Mononuclear cell (primary cell): ENCODE measurements around the gene GLB1L3. TPM values are rescaled to one million over a fixed set of nuclear protein-coding genes. Genes with fewer than 3 reads are reported as not detected.
"Not testable (repeated sequence)": the region's sequence is repeated elsewhere in the genome, so short reads cannot be mapped to it uniquely, and the experiment has no call there.

Source experiments
- H3K27me3 ChIP-seq: 2 replicates; pipeline ENCODE4 v1.6.0; 2011; ENCODE audit warnings: low read length, control low read depth; ENCODE audit not compliant: insufficient read depth
- H3K4me1 ChIP-seq: 2 replicates; pipeline ENCODE4 v1.5.1; 2011; ENCODE audit warnings: mild to moderate bottlenecking, low read length, control low read depth; ENCODE audit not compliant: insufficient read depth
- H3K4me3 ChIP-seq: 2 replicates; pipeline ENCODE4 v1.5.1; 2011; ENCODE audit warnings: mild to moderate bottlenecking, low read length, moderate library complexity
- H3K9me3 ChIP-seq: 2 replicates; pipeline ENCODE4 v1.5.1; 2011; ENCODE audit warnings: low read depth, mild to moderate bottlenecking, control low read depth, low read length
- total RNA-seq: library from RNA; depleted of rRNA; stranded (reverse); fragments of >200 nt; gene quantifications from one replicate; pipeline ENCODE4 v1.2.3, GENCODE V29; 2012

GLB1L3 gene
- total RNA-seq, 1 donor: 0.52 TPM

DNA sequence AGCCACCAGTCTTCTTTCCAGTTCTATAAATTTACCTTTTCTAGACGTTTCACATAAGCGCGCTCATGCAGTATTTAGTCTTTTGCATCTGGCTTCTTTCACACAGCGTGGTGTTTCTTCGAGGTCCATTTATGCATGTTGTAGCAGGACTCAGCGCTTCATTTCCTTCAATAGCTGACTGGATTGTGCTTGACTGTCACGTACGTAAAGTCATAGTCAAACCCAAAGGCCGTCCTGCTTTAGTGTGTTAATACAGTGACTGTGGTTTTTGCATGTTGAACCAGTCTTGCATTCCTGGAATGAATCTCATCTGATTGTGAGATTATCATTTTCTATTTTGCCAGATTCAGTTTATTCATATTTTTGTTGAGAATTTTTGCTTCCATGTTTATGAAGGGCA lies 18.5 kb downstream of the GLB1L3 start:
- Histone ChIP-seq H3K4me1 (no peaks in the 10 kb centered on the region), H3K4me3 (no peak overlapping the region), H3K27me3 (no peaks in the 10 kb centered on the region), H3K9me3 (no peaks in the 10 kb centered on the region)

DNA sequence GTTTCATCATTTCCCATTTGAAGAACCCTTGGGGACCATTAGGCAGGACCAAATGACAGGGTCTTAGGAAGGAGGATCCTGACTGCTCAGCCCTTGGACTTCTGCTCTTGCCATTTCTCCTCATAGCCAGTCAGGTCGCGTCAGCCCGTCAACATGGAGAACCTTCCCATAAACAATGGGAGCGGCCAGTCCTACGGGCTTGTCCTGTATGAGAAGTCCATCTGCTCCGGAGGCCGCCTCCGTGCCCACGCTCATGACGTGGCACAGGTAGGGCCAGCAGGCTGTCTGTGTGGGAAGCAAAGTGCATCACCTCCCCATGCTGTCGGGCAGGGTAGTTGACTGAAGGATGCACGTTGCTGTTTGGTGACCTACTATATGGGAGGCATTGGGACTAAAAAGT lies 36.0 kb downstream of the GLB1L3 start:
- Histone ChIP-seq H3K4me3 (no peak overlapping the region), H3K27me3 (peaks cover 4% of the 10 kb centered on the region), H3K4me1 (no peaks in the 10 kb centered on the region), H3K9me3 (peaks cover 10% of the 10 kb centered on the region)

DNA sequence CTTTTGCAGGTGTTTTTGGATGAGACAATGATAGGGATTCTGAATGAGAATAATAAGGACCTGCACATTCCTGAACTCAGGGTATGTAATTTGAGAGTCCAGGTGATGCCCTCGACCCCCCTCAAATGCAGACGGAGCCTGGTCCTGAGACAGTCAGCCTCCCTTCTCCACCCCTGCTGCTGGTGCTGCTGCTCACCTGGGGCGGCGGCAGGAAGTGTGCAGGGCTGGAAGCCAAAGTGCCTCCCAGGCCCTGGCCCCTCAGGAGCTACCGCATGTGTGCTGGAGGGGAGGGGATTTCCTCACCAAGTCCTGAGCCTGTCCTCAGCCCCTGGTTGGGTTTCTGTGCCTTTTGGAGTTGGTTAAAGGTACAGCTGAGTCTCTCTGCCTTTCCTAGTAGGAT lies 36.6 kb downstream of the GLB1L3 start:
- Histone ChIP-seq H3K4me1 (no peaks in the 10 kb centered on the region), H3K9me3 (peaks cover 15% of the 10 kb centered on the region), H3K27me3 (peaks cover 4% of the 10 kb centered on the region), H3K4me3 (no peak overlapping the region)

DNA sequence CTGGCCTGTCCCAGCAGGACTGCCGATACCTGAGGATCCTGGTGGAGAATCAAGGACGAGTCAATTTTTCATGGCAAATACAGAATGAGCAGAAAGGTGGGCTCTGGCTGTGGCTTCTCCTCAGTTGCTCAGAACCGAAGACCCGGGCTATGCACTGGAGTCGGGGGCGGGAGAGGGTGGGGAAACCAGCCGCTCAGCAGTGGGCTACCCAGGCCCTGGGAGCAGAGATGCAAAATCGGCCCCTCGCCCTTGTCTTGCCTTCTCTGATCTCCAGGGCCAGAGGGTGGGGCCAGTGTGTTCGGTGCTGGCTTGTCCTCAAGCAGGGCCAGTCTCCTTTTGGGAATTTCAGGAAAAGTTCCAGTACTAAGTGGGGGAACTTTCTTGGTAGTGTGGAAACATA lies 37.2 kb downstream of the GLB1L3 start:
- Histone ChIP-seq H3K9me3 (peaks cover 15% of the 10 kb centered on the region), H3K4me1 (no peaks in the 10 kb centered on the region), H3K4me3 (no peak overlapping the region), H3K27me3 (peaks cover 4% of the 10 kb centered on the region)

DNA sequence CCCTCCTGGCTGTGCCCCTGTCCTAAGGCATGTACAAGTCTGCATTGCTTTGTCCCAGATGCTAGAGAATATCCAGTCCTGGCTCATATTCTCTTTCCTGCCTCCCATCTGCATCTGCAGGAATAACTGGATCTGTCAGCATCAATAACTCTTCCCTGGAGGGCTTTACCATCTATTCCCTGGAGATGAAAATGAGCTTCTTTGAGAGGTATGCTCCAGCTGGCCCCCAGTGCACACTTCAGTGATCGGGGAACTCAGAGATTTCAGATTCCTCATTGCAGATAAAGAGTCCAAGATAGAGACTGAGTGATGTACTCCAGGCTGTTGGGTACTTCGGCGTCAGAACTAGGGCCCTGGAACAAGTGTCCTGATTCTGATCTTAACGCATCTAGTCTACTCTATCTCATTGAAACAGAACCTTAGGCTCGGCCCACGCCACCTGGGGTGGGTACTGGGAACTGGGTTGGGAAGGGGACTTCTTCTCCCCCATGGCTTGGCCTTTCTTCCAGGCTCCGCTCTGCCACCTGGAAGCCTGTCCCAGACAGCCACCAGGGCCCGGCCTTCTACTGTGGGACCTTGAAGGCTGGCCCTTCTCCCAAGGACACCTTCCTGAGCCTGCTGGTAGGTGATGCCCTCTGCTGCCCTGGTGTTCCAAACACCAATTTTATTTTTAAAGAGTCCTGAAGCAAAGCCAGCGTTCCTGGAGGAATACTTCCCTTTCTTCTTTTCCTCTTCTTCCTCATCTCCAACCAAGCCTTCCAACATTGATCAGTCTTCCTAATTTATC lies 37.8 kb downstream of the GLB1L3 start:
- Histone ChIP-seq H3K4me3 (no peak overlapping the region), H3K27me3 (peaks cover 4% of the 10 kb centered on the region), H3K4me1 (no peaks in the 10 kb centered on the region), H3K9me3 (peaks cover 15% of the 10 kb centered on the region)

DNA sequence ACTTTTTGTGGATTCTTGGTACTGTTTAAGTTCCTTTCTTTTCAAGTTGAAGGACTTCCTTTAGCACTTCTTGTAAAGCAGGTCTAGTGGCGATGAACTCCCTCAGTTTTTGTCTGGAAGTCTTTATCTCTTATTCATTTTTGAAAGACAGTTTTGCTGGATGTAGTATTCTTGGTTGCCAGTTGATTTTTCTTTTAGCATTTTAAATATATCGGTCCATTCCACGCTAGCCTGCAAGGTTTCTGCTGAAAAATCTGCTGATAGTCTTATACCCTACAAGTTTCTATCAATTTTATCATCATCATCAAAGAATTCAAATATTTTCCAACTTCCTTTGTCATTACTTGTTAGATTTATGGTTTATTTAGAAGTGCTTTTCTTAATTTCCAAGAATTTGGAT lies 40.9 kb downstream of the GLB1L3 start:
- H3K4me1 ChIP-seq: no peaks in the 10 kb centered on the region
- no peak overlapping the region for H3K4me3 ChIP-seq
- H3K9me3 ChIP-seq: peaks cover 21% of the 10 kb centered on the region
- peaks cover 4% of the 10 kb centered on the region for H3K27me3 ChIP-seq

DNA sequence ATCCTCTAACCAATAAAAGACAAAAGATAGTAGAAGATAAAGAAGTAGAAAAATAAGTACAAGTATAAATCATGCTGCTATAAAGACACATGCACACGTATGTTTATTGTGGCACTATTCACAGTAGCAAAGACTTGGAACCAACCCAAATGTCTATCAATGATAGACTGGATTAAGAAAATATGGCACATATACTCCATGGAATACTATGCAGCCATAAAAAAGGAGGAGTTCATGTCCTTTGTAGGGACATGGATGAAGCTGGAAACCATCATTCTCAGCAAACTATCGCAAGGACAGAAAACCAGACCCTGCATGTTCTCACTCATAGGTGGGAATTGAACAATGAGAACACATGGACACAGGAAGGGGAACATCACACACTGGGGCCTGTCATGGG lies 45.2 kb downstream of the GLB1L3 start:
- peaks cover 19% of the 10 kb centered on the region for H3K9me3 ChIP-seq
- not testable (repeated sequence) for H3K27me3 ChIP-seq, H3K4me1 ChIP-seq, H3K4me3 ChIP-seq

DNA sequence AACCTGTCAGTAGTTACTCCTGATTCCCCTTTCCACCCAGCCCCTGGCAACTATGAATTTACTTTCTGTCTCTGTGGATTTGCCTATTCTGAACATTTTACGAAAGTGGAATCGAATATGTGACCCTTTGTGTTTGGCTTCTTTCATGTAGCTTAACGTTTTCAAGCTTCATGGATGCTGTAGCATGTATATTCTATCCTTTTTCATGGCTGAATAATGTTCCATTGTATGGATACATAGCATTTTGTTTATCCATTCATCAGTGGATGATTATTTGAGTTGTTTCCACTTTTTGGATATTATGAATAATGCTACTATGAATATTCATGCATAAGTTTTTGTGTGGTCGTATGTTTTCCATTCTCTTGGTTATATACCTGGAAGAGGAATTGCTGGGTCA lies 46.4 kb downstream of the GLB1L3 start:
- no peaks in the 10 kb centered on the region for H3K27me3 ChIP-seq

DNA sequence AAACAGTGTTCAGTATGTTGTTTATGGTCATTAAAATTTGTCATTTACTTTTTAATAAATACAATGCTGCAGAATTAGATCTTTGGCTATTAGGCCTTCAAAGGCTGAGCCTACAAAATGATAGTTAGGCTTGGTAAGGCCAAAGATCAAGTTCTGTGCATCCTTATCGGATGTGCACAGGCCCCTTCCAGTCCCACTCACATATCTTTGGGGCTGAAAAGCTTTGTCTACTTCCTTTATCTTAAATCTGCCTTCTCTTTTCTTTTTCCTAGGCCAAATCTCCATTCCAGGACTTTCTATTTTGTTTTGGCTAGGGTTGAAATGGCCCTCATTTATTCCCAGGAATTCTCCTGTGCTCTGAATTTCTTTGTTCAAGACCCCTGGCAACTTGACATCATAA lies 52.3 kb downstream of the GLB1L3 start:
- H3K9me3 ChIP-seq: no peaks in the 10 kb centered on the region

More for the DNA sequence above, 46.4 kb downstream of the GLB1L3 start:
- Histone ChIP-seq H3K4me3 (no peak overlapping the region), H3K4me1 (no peaks in the 10 kb centered on the region), H3K9me3 (peaks cover 7% of the 10 kb centered on the region)

DNA sequence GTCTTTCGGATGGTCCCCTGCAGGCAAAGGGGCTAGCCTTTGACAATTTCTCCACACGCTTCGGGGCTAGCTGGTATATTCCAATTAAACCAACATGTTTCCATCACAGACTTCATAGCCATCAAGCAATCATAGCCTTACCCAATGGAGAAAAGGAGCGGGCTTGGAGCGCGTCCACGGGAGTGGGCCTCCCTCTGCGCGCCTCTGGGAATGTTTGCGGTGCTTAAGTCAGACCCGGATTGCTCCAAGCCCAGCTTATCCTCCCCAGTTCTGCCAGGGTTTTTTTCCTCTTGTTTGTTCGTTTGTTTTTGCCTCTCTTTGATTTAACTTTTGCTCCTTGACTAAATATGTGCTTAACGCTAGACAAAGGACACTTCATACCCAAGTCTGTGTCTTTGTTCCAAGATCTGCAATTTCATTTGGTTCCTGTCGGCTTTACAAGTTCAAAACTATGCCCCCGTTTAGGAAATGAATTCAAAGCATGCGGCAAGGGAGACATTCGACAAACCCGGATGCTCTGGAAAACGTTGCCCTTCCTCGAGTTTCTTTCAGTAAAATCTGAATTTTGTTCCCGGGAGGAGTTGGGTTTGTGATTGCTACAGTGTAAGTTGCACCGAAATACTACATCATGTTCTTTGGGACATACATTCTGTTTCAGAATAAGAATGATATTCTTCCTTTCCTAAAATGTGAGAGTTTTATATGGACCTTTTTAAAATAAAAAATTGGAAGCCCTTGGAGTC lies 54.6 kb downstream of the GLB1L3 start:
- no peak overlapping the region for H3K4me3 ChIP-seq
- peaks cover 8% of the 10 kb centered on the region for H3K4me1 ChIP-seq
- H3K9me3 ChIP-seq: no peaks in the 10 kb centered on the region
- peaks cover 29% of the 10 kb centered on the region for H3K27me3 ChIP-seq

More for the DNA sequence above, 52.3 kb downstream of the GLB1L3 start:
- H3K27me3 ChIP-seq: peaks cover 29% of the 10 kb centered on the region
- H3K4me1 ChIP-seq: peaks cover 8% of the 10 kb centered on the region
- no peak overlapping the region for H3K4me3 ChIP-seq

DNA sequence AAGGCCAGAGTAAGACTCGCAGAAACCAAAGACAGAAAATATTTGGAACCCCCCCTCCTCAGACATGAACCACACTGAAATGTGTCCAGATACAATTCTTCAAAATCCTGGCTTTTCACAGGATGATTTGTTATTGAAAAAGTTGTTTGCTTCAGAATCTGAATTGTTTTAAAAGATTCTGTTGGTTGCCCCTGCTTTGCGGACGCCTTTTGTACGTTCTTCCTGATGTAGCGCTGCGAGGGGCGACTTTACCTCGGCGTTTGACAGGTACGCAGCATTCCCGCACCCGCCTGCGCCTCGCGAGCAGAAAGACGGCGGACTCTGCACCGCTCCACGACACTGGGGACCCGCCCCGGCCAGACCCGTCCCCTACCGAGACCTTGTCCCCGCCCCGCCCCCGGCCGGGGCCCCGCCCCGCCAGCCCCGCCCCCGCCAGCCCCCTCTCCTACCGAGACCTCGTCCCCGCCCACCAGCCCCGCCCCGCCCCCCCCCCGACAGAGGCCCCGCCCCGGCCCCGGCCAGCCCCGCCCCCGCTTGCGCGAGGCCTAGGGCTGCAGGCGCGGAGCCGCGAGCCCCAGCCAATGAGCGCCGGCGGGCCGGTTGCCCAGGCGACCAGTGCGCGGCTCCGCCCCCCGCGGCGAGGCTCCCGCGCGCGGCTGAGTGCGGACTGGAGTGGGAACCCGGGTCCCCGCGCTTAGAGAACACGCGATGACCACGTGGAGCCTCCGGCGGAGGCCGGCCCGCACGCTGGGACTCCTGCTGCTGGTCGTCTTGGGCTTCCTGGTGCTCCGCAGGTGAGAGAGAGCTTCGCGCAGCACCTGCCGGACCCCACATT lies 55.4 kb downstream of the GLB1L3 start, which contains the start of gene GLB1L2:
Gene GLB1L2 (plus strand): TSS at position 635 of the 835 bp plus-strand sequence. CDS start 74 bp downstream, at position 709.
- Histone ChIP-seq H3K9me3 (no peaks in the 10 kb centered on the region), H3K4me1 (peaks cover 8% of the 10 kb centered on the region), H3K4me3 (peak within 1 kb of the TSS; percentile 36), H3K27me3 (peaks cover 29% of the 10 kb centered on the region)

DNA sequence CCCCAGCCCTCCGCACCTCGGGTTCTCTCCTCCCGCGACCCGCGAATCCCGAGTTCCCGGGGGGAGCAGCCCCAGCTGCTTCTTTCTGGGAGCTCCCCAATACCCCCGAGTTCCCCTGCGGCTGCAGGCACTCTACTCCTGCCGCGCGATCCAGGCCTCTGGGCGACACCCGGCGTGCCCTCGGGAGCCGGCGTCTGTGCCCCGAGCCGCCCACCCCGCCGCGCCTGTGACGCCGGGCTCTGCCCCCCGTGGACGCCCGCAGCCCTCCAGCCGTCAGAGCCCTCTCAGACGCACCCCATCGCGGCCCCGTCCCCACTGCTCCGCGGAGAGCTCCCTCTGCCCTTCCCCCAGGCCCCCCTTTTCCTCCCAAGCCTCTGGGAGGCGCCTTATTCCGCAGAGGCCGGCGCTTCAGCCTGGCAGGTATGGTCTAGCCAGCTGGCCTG lies 56.0 kb downstream of the GLB1L3 start:
- H3K27me3 ChIP-seq: peaks cover 29% of the 10 kb centered on the region
- peaks cover 8% of the 10 kb centered on the region for H3K4me1 ChIP-seq
- H3K9me3 ChIP-seq: no peaks in the 10 kb centered on the region
- H3K4me3 ChIP-seq: peak overlapping the region; percentile 36

DNA sequence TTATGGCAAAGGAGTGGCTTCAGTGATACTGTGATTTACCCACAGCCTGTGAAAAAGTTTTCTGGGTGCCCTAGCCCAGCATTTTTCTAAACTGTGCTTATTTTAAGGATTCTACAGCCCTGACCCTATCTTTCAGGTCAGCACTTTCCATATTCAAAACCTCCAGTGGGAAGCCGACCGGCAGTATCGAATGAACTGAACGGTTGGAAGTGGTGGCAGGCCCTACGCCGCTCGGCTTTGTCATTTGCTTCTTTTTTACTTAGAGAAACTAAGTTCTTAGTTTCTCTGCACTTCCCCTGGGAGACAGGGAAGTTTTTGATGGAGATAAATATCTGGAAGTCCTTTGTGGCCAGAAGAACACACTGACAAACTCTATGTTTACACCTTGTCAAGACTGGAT lies 56.6 kb downstream of the GLB1L3 start:
- Histone ChIP-seq H3K27me3 (peaks cover 29% of the 10 kb centered on the region), H3K4me1 (peaks cover 8% of the 10 kb centered on the region), H3K4me3 (no peak overlapping the region), H3K9me3 (no peaks in the 10 kb centered on the region)

DNA sequence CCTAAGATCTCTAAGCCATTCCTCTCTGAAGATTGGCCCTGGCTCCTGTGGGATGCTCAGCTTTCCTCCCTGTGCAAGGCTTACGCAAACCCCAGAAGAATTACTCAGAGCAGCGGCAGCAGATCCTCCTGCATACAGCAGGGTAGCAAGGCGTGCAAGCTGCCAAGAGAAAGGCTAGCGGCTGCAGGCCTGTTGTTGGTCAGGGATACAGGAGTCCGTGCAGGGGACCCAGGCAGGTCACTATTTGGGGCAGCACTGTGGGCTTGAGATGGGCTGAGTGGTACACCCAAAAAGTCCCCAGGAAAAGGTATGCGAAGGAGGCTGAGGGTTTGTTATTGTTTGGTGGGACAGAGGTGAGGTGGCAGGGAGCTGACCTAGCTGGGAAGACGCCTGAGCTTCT lies 57.1 kb downstream of the GLB1L3 start:
- Histone ChIP-seq H3K9me3 (no peaks in the 10 kb centered on the region), H3K27me3 (peaks cover 29% of the 10 kb centered on the region), H3K4me3 (no peak overlapping the region), H3K4me1 (peaks cover 8% of the 10 kb centered on the region)

DNA sequence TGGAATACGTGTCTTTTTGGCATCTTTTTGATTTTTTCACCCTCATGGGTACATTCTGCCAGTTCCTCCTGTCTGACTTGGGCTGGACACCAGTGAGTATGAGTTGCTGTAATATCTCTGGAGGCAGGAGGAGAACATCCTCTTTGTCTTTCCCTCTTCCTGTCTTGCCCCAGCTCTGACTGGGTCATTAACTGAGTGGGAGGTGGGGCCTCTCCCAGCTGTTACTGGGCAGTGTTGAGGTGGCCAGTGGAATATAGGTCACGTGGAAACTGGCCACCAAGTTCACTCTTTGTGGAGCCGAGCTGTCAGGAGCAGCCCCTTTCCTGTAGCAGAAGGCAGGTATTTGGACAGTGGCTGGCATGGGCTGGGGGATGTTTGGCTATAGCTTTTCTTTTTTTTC lies 57.8 kb downstream of the GLB1L3 start:
- Histone ChIP-seq H3K9me3 (no peaks in the 10 kb centered on the region), H3K27me3 (peaks cover 29% of the 10 kb centered on the region), H3K4me3 (no peak overlapping the region), H3K4me1 (peaks cover 8% of the 10 kb centered on the region)
